COR-L47 (cell line): Measurements from ENCODE around the gene TXNRD2.
"Not testable (repeated sequence)": the region's sequence is repeated elsewhere in the genome, so short reads cannot be mapped to it uniquely, and the experiment has no call there.

Experiments used
- DNase-seq: peaks from one replicate; lab custom pipeline; 2025; lab: John Stamatoyannopoulos, UW

Gene TXNRD2

DNA sequence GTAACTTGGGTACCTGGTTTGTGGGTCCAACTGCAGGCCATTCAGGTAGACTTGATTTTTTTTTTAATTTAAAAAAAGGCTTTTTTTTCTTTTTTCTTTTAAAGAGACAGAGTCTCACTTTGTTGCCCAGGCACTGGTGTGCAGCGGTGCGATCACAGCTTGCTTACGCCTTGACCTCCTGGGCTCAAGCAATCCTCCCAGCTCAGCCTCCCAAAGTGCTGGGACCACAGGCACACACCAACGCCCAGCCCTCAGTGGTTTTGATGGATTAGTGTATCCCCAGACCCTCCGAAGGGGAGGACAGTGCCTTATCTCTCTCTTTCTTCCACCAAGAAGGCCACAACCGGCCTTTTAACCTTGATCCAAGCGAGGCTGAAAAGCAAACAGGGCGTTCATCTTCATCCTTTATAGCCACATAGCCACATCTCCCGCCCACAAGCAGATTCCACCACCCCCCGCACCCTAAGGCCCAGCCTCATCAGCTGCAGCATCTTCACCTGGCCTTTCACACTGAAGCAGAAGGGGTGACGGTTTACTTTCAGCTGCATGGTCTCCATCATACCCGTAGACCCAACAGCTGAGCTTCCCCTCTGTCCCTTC lies 17.6 kb downstream of the TXNRD2 start:
- no peak for DNase-seq

GRCh38 chr22:19921544-19922081 lies 20.0 kb downstream of the TXNRD2 start:
- no peak for DNase-seq

- DNase-seq = no peak
Observed at GRCh38 chr22:19919701-19920363, 21.8 kb downstream of the TXNRD2 start.

- DNase-seq = no peak
Observed at GRCh38 chr22:19918332-19919106, 23.1 kb downstream of the TXNRD2 start.

DNA sequence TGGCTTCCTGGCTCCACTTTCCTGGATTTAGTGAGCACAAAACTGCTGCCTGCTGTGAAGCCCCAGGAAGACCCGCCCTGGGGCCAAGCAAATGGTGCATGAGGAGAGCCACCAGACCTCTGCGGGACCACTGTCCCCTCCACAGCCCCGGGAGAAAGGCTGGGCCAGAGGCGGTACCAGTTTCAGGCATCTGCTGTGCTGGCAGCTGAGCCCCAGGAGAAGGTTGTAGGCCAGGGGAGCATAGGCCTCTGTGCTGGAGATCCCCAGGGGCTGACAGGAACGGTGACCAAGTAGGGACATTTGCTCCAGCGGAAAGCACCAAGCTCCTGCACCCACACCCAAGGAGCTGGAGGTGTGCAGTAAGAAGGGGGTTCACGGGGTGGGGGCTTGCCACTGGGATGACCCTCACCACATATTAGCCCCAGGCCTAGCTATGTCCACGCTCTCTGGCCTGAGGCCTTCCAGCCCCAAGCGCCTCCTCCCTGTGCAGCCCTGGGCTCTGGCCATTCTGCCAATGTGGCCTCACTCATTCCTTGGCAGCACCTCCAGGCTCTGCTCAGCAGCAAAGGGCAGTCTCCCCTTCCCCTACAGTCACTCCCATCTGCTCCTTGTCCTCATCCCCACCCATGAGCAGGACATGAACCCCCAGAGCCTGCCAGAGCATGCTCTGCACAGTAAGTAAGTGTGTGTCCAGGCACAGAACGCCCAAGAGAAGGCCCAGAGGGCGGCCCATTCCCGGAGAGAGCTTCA lies 24.1 kb downstream of the TXNRD2 start:
- DNase-seq = no peak

- no peak for DNase-seq
Observed at GRCh38 chr22:19916941-19917340, 24.7 kb downstream of the TXNRD2 start.

- DNase-seq = no peak
Observed at GRCh38 chr22:19916006-19916405, 25.6 kb downstream of the TXNRD2 start.

DNA sequence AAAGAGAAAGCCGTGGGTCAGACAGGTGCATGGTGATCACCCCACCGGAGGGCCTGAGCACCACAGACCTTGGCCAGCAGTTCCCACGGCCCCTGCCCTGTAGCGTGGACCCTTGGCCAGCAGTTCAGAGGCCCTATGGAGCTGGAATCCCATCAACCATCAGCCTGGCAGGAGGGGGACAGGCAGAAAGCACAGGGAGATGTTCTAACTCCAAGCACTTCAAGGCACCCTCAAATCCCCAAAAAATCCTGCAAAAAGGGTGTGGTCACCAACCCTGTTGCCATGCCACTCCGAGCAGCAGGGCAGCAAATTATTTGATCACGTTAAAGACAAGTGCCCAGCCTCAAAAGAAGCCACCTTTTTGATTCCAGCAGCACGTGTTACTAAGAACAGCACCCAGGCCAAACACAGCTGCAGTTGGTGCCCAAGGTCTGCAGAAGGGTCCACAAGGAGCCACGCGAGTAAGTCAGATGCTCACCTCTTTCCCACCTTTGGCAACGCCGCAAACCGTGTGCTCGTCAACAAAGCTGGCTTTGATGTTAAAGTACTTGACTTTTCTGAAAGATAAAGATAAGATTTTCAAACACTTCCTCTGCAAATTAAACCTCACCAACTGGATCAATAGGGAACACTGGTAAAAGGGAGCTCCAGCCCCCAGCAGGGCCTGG lies 26.2 kb downstream of the TXNRD2 start:
- no peak for DNase-seq

- no peak for DNase-seq
Observed at GRCh38 chr22:19914201-19914943, 27.2 kb downstream of the TXNRD2 start.

- no peak for DNase-seq
Observed at GRCh38 chr22:19913337-19913936, 28.2 kb downstream of the TXNRD2 start.

DNA sequence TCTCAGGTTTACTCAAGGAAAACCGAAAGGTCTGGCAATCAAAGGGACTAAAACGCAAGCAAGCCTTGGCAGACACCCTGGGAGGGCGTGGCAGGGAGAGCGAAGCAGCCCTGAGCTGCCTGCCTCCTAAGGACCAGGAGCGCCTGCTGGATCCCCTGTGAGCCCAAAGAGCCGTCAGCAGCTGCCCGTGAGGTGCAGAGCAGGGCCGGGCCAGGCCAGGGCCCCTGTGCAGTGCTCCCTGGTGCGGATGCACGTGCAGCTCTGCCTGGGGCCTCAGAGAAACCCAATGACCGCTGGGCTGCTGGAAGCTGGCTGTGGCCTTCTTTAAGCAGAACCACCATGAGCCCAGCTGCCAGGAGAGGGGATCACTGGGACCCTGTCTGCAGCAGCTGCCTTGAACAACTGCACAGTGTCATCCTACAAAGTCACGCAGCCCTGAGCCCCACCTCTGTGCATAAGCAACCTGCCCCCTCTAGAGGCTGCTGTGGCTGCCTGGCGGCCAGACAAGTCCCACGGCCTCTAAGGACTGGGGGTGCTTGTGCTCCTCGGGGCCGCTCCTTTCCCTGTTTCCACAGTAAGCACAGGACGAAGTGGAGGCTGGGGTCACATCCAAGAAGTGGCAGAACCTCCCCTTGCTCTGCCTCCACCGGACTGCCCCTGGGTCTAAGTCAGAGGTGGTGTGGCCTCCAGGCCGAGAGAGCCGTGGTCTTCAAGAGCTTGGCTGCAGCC lies 29.2 kb downstream of the TXNRD2 start:
- DNase-seq = no peak

- no peak for DNase-seq
Observed at GRCh38 chr22:19911540-19912270, 29.9 kb downstream of the TXNRD2 start.

GRCh38 chr22:19910180-19910744 lies 31.4 kb downstream of the TXNRD2 start:
- DNase-seq = no peak

DNA sequence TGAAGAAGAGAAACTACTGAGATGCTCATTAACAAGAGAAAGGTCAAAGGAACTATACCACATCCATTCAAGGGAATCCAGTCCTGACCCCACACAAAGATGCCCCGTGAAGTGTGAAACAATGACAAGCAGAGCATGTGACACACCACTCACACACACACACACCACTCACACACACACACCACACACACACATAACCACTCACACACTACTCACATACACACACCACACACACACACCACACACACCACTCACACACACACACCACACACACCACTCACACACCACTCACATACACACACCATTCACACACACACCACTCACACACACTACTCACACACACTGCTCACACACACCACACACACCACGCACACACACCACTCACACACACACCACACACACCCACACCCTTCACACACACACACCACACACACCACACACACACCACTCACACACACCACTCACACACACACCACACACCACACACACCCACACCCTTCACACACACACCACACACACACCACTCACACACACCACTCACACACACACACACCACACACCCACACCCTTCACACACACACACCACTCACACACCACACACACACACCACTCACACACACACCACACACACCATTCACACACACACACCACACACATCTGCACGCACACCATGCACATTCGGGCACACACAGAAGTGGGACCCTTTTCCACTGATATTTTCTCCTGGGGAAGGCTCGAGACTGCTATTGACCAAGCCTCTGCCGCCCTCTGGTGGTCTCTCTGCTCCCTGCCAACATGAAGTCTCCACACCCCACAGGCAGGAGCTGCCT lies 32.1 kb downstream of the TXNRD2 start:
- DNase-seq = peak; percentile 60

GRCh38 chr22:19907902-19908301 lies 33.7 kb downstream of the TXNRD2 start:
- not testable (repeated sequence) for DNase-seq

GRCh38 chr22:19906864-19907263 lies 34.8 kb downstream of the TXNRD2 start:
- not testable (repeated sequence) for DNase-seq

DNA sequence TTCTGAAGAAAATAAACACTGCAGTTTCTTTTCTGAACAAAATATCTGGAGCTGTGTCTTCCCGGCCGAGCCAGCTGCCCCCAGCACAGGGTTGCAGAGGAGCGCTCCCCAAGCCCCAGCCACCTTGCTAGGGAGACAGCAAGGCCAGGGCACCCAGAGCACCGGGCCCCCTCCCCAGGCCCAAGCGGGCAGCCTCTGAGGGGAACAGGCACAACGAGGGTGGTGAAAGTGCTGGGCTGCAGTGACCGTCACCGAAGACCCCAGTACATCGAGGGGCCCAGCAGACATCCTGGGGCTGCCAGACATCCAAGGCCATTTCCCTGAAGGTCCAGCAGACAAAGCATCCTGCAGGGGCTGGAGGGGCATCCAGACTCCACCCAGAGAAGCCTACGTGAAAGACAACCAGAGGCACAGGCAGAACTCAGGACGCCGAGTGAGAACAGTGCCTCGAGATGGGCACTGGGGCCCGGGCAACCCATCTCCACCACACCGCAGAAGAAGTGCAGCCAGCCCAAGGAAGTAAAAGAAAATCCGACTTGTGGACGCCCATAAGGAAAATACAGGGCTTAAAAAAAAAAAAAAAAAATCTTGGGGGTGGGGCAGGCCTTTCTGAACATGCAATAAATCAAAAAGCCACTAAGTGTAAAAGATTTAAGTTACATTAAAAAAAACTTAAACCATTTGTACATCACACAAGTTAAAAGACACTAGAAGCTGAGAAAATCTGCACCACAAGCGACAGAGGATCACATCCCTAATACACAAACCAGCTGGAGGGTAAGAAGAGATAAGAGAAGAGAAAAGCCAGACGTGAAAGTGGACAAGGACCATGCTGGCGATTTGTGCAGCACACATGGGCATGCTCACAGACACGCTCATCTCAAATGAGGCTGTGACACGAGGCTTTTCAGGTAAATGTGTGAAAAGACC lies 36.0 kb downstream of the TXNRD2 start:
- no peak for DNase-seq
